Measurements from ENCODE around the gene ENTPD5. TPM values are rescaled to one million over a fixed set of nuclear protein-coding genes. Genes with fewer than 3 reads are reported as not detected.
"Not testable (repeated sequence)": the region's sequence is repeated elsewhere in the genome, so short reads cannot be mapped to it uniquely, and the experiment has no call there.

Gene ENTPD5
- total RNA-seq, 5 donors from 2014 or later (not counting 1 experiment from before 2014, with no cell fraction given), result 7.8 to 14.6 (median 11.6) TPM

- no peaks in the 10 kb centered on the region for H3K4me1 ChIP-seq (ENCODE audit: control insufficient read depth in 1 of 2, extremely low read depth in 1 of 2, insufficient read depth in 2 of 2, low read length in 2 of 2)
- Mint-ChIP-seq H3K27ac (no peak overlapping the region), H3K9me3 (no peaks in the 10 kb centered on the region), H3K27me3 (no peaks in the 10 kb centered on the region), H3K4me1 (peaks cover 0 to 5% (median 0%) of the 10 kb centered on the region in 3 donors), H3K36me3 (peaks cover 21% of the 10 kb centered on the region), H3K4me3 (no peak overlapping the region)
- no peaks in the 10 kb centered on the region for H3K27me3 ChIP-seq (replicated peaks in 1 of 2; ENCODE audit: control insufficient read depth in 2 of 2, extremely low read depth in 1 of 2, insufficient read depth in 2 of 2, low read length in 1 of 2)
- H3K4me3 ChIP-seq (ENCODE audit: control insufficient read depth in 1 of 2, extremely low read depth in 1 of 2, low read length in 1 of 2), result no peak overlapping the region
- POLR2A ChIA-PET, result no interaction called here
- no peaks in the 10 kb centered on the region for H3K9me3 ChIP-seq
- DNase-seq, result no peak
- CTCF ChIA-PET, result interaction anchor here in 1 of 2 donors (0.6 to 0.9 kb wide), 2 partner anchors 22 to 91 kb away, joined by 3 read pairs; partner anchors contain the start of gene PTGR2
- ATAC-seq (replicated peaks in 1 of 4), result no peak
- H3K27ac ChIP-seq (ENCODE audit: low read length), result no peak overlapping the region
- H3K36me3 ChIP-seq (ENCODE audit: control insufficient read depth in 2 of 2, extremely low read depth in 1 of 2, insufficient read depth in 1 of 2, low read length in 1 of 2), result peaks cover 8 to 47% of the 10 kb centered on the region in 2 donors
- 75% methylated on average over 6 of the region's 7 CpGs for WGBS (ENCODE audit: insufficient coverage)
Observed at GRCh38 chr14:73942180-73942579, 76.9 kb downstream of the ENTPD5 start.

- H3K27me3 Mint-ChIP-seq, result no peaks in the 10 kb centered on the region
- ATAC-seq (replicated peaks in 1 of 4) (no peak), DNase-seq (no peak)
- no peaks in the 10 kb centered on the region for H3K9me3 ChIP-seq
- H3K36me3 Mint-ChIP-seq, result peaks cover 26% of the 10 kb centered on the region
- H3K27ac Mint-ChIP-seq, result no peak overlapping the region
- ChIA-PET POLR2A (interaction anchor here in 1 of 2 donors (0.6 kb wide), 1 partner anchor 15 kb away, joined by 8 read pairs; no protein-coding TSS in a partner anchor), CTCF (interaction anchor here in 1 of 2 donors (0.7 kb wide), 1 partner anchor 9 kb away, joined by 3 read pairs; no protein-coding TSS in a partner anchor)
- no peaks in the 10 kb centered on the region for H3K9me3 Mint-ChIP-seq
- no peak overlapping the region for H3K4me3 Mint-ChIP-seq
- H3K27me3 ChIP-seq (replicated peaks in 1 of 2; ENCODE audit: control insufficient read depth in 2 of 2, extremely low read depth in 1 of 2, insufficient read depth in 2 of 2, low read length in 1 of 2), result no peaks in the 10 kb centered on the region
- WGBS (ENCODE audit: insufficient coverage), result no CpG with 5 or more reads among the region's 2 CpGs
- peaks cover 0 to under 1% (median 0%) of the 10 kb centered on the region in 3 donors for H3K4me1 Mint-ChIP-seq
- H3K4me1 ChIP-seq (ENCODE audit: control insufficient read depth in 1 of 2, extremely low read depth in 1 of 2, insufficient read depth in 2 of 2, low read length in 2 of 2), result no peaks in the 10 kb centered on the region
- no peak overlapping the region for H3K27ac ChIP-seq (ENCODE audit: low read length)
- H3K4me3 ChIP-seq (ENCODE audit: control insufficient read depth in 1 of 2, extremely low read depth in 1 of 2, low read length in 1 of 2), result no peak overlapping the region
- peaks cover 5 to 60% of the 10 kb centered on the region in 2 donors for H3K36me3 ChIP-seq (ENCODE audit: control insufficient read depth in 2 of 2, extremely low read depth in 1 of 2, insufficient read depth in 1 of 2, low read length in 1 of 2)
Observed at GRCh38 chr14:73937012-73937411, 82.1 kb downstream of the ENTPD5 start.

- WGBS (ENCODE audit: insufficient coverage), result no CpG with 5 or more reads among the region's 1 CpG
- Histone ChIP-seq H3K27me3 (replicated peaks in 1 of 2; ENCODE audit: control insufficient read depth in 2 of 2, extremely low read depth in 1 of 2, insufficient read depth in 2 of 2, low read length in 1 of 2) (no peaks in the 10 kb centered on the region), H3K4me1 (ENCODE audit: control insufficient read depth in 1 of 2, extremely low read depth in 1 of 2, insufficient read depth in 2 of 2, low read length in 2 of 2) (peaks cover 0 to 2% of the 10 kb centered on the region in 2 experiments), H3K4me3 (ENCODE audit: control insufficient read depth in 1 of 2, extremely low read depth in 1 of 2, low read length in 1 of 2) (no peak overlapping the region), H3K9me3 (no peaks in the 10 kb centered on the region), H3K27ac (ENCODE audit: low read length) (no peak overlapping the region), H3K36me3 (ENCODE audit: control insufficient read depth in 2 of 2, extremely low read depth in 1 of 2, insufficient read depth in 1 of 2, low read length in 1 of 2) (peaks cover 5 to 64% of the 10 kb centered on the region in 2 donors)
- Mint-ChIP-seq H3K27me3 (no peaks in the 10 kb centered on the region), H3K4me3 (no peak overlapping the region), H3K4me1 (peaks cover 2 to 5% (median 2%) of the 10 kb centered on the region in 3 donors), H3K36me3 (peaks cover 31% of the 10 kb centered on the region), H3K9me3 (no peaks in the 10 kb centered on the region), H3K27ac (no peak overlapping the region)
- ATAC-seq (replicated peaks in 1 of 4), result no peak
- ChIA-PET POLR2A (interaction anchor here in 1 of 2 donors (0.6 kb wide), 1 partner anchor 15 kb away, joined by 8 read pairs; no protein-coding TSS in a partner anchor), CTCF (no interaction called here)
- DNase-seq, result no peak
Observed at GRCh38 chr14:73936548-73936947, 82.5 kb downstream of the ENTPD5 start.

GRCh38 chr14:73935666-73936065 lies 83.4 kb downstream of the ENTPD5 start:
- H3K36me3 ChIP-seq (ENCODE audit: control insufficient read depth in 2 of 2, extremely low read depth in 1 of 2, insufficient read depth in 1 of 2, low read length in 1 of 2), result peaks cover 5 to 69% of the 10 kb centered on the region in 2 donors
- no peak overlapping the region for H3K4me3 ChIP-seq (ENCODE audit: control insufficient read depth in 1 of 2, extremely low read depth in 1 of 2, low read length in 1 of 2)
- Mint-ChIP-seq H3K4me1 (peaks cover 8 to 12% (median 8%) of the 10 kb centered on the region in 3 donors), H3K9me3 (no peaks in the 10 kb centered on the region), H3K27me3 (no peaks in the 10 kb centered on the region), H3K36me3 (peaks cover 36% of the 10 kb centered on the region), H3K27ac (no peak overlapping the region), H3K4me3 (no peak overlapping the region)
- DNase-seq (peak in 1 of 35 experiments; percentile 15), ATAC-seq (replicated peaks in 1 of 4) (no peak)
- no CpG with 5 or more reads among the region's 2 CpGs for WGBS (ENCODE audit: insufficient coverage)
- no peaks in the 10 kb centered on the region for H3K9me3 ChIP-seq
- ChIA-PET CTCF (interaction anchor here (0.7 to 1.2 kb wide), 3 partner anchors 11 to 666 kb away, joined by 3 to 5 read pairs (median 4); no protein-coding TSS in a partner anchor), POLR2A (interaction anchor here in 1 of 2 donors (0.6 kb wide), 2 partner anchors 54 to 124 kb away, joined by 3 read pairs; no protein-coding TSS in a partner anchor)
- H3K27ac ChIP-seq (ENCODE audit: low read length), result no peak overlapping the region
- H3K27me3 ChIP-seq (replicated peaks in 1 of 2; ENCODE audit: control insufficient read depth in 2 of 2, extremely low read depth in 1 of 2, insufficient read depth in 2 of 2, low read length in 1 of 2), result no peaks in the 10 kb centered on the region
- peaks cover 0 to 2% of the 10 kb centered on the region in 2 experiments for H3K4me1 ChIP-seq (ENCODE audit: control insufficient read depth in 1 of 2, extremely low read depth in 1 of 2, insufficient read depth in 2 of 2, low read length in 2 of 2)

GRCh38 chr14:73924337-73924736 lies 94.8 kb downstream of the ENTPD5 start:
- Mint-ChIP-seq H3K27ac (no peak overlapping the region), H3K36me3 (peaks cover 67% of the 10 kb centered on the region), H3K9me3 (no peaks in the 10 kb centered on the region), H3K4me3 (no peak overlapping the region), H3K4me1 (peaks cover 0 to 3% (median 0%) of the 10 kb centered on the region in 3 donors), H3K27me3 (no peaks in the 10 kb centered on the region)
- no peaks in the 10 kb centered on the region for H3K9me3 ChIP-seq
- no peaks in the 10 kb centered on the region for H3K27me3 ChIP-seq (replicated peaks in 1 of 2; ENCODE audit: control insufficient read depth in 2 of 2, extremely low read depth in 1 of 2, insufficient read depth in 2 of 2, low read length in 1 of 2)
- ATAC-seq (replicated peaks in 1 of 4) (no peak), DNase-seq (no peak)
- POLR2A ChIA-PET, result no interaction called here
- no peak overlapping the region for H3K27ac ChIP-seq (ENCODE audit: low read length)
- no peak overlapping the region for H3K4me3 ChIP-seq (ENCODE audit: control insufficient read depth in 1 of 2, extremely low read depth in 1 of 2, low read length in 1 of 2)
- 100% methylated on average over 3 of the region's 5 CpGs for WGBS (ENCODE audit: insufficient coverage)
- no peaks in the 10 kb centered on the region for H3K4me1 ChIP-seq (ENCODE audit: control insufficient read depth in 1 of 2, extremely low read depth in 1 of 2, insufficient read depth in 2 of 2, low read length in 2 of 2)
- CTCF ChIA-PET, result no interaction called here
- H3K36me3 ChIP-seq (ENCODE audit: control insufficient read depth in 2 of 2, extremely low read depth in 1 of 2, insufficient read depth in 1 of 2, low read length in 1 of 2), result peaks cover 6 to 89% of the 10 kb centered on the region in 2 donors

GRCh38 chr14:73919457-73919856 lies 99.6 kb downstream of the ENTPD5 start:
- ChIA-PET CTCF (interaction anchor here in 1 of 2 donors (0.6 kb wide), 1 partner anchor 23 kb away, joined by 3 read pairs; no protein-coding TSS in a partner anchor), POLR2A (interaction anchor here in 1 of 2 donors (0.6 kb wide), 1 partner anchor 495 kb away, joined by 10 read pairs; no protein-coding TSS in a partner anchor)
- H3K27ac Mint-ChIP-seq; H3K4me3 Mint-ChIP-seq; H3K27ac ChIP-seq (ENCODE audit: low read length); H3K27me3 ChIP-seq (replicated peaks in 1 of 2; ENCODE audit: control insufficient read depth in 2 of 2, extremely low read depth in 1 of 2, insufficient read depth in 2 of 2, low read length in 1 of 2); H3K4me3 ChIP-seq (ENCODE audit: control insufficient read depth in 1 of 2, extremely low read depth in 1 of 2, low read length in 1 of 2); DNase-seq; ATAC-seq (replicated peaks in 1 of 4); H3K9me3 ChIP-seq; H3K9me3 Mint-ChIP-seq; H3K4me1 ChIP-seq (ENCODE audit: control insufficient read depth in 1 of 2, extremely low read depth in 1 of 2, insufficient read depth in 2 of 2, low read length in 2 of 2); H3K4me1 Mint-ChIP-seq; H3K27me3 Mint-ChIP-seq: not testable (repeated sequence)
- peaks cover 54% of the 10 kb centered on the region for H3K36me3 Mint-ChIP-seq
- WGBS (ENCODE audit: insufficient coverage), result 100% methylated on average over 2 of the region's 2 CpGs
- H3K36me3 ChIP-seq (ENCODE audit: control insufficient read depth in 2 of 2, extremely low read depth in 1 of 2, insufficient read depth in 1 of 2, low read length in 1 of 2), result peaks cover 4 to 72% of the 10 kb centered on the region in 2 donors

All from T-cell (primary cell).